Stimulated activated naive B cell treated with anti-CD40 and anti-IgM and Interleukin-4, amounts not matched to agents 10 μg/mL and 1 μg/mL and 100 μg/mL, for 72 hours (primary cell): Measurements from ENCODE around the gene TSPAN14.

Source experiments
- ATAC-seq, 2 donors: fragments of 150-1000 bp; cut with Tn5 transposase; replicated peaks; 2 replicates each; pipeline ENCODE4 v1.10.0; 2021; ENCODE audit warnings: moderate library complexity in 1 of 2
- DNase-seq: peaks from one replicate; pipeline ENCODE4 v3.0.0; 2021
- H3K27ac Mint-ChIP-seq: one replicate; pipeline ENCODE4 v1.8.0; 2022; ENCODE audit warnings: mild to moderate bottlenecking, mixed read lengths
- H3K27me3 Mint-ChIP-seq, 2 donors: one replicate each; pipeline ENCODE4 v1.8.0; 2022; ENCODE audit warnings: mixed read lengths in 2 of 2
- H3K36me3 Mint-ChIP-seq, 2 donors: one replicate each; pipeline ENCODE4 v1.8.0; 2022; ENCODE audit warnings: mixed read lengths in 2 of 2, mild to moderate bottlenecking in 1 of 2
- H3K4me1 Mint-ChIP-seq, 2 donors: one replicate each; pipeline ENCODE4 v1.8.0; 2022; ENCODE audit warnings: mixed read lengths in 2 of 2, mild to moderate bottlenecking in 1 of 2
- H3K4me3 Mint-ChIP-seq, 2 donors: one replicate each; pipeline ENCODE4 v1.8.0; 2022; ENCODE audit warnings: mild to moderate bottlenecking in 2 of 2, mixed read lengths in 2 of 2, moderate library complexity in 1 of 2
- H3K9me3 Mint-ChIP-seq, 2 donors: one replicate each; pipeline ENCODE4 v1.8.0; 2022; ENCODE audit warnings: mixed read lengths in 2 of 2, mild to moderate bottlenecking in 1 of 2

Gene TSPAN14

GRCh38 chr10:80500572-80501380, 46.7 kb downstream of the TSPAN14 start:
- DNase-seq (peak; percentile 60), ATAC-seq (peak; percentile 84 to 88)
- peaks cover 8 to 19% of the 10 kb centered on the region in 2 donors for H3K36me3 Mint-ChIP-seq

GRCh38 chr10:80501381-80501912, 47.3 kb downstream of the TSPAN14 start:
- DNase-seq (no peak), ATAC-seq (no peak)
- Mint-ChIP-seq H3K4me3 (no peak overlapping the region), H3K36me3 (peaks cover 5 to 15% of the 10 kb centered on the region in 2 donors), H3K27me3 (no peaks in the 10 kb centered on the region), H3K9me3 (peaks cover 0 to 6% of the 10 kb centered on the region in 2 donors), H3K4me1 (peaks cover 67 to 83% of the 10 kb centered on the region in 2 donors), H3K27ac (no peak overlapping the region)

More at GRCh38 chr10:80500572-80501380, 46.7 kb downstream of the TSPAN14 start:
- H3K9me3 Mint-ChIP-seq: peaks cover 0 to 9% of the 10 kb centered on the region in 2 donors
- peak overlapping the region; percentile 45 to 67 for H3K4me3 Mint-ChIP-seq
- H3K4me1 Mint-ChIP-seq: peaks cover 67 to 83% of the 10 kb centered on the region in 2 donors
- H3K27ac Mint-ChIP-seq: peak overlapping the region; percentile 81
- no peaks in the 10 kb centered on the region for H3K27me3 Mint-ChIP-seq

- H3K36me3 Mint-ChIP-seq: peaks cover 0 to 9% of the 10 kb centered on the region in 2 donors
- H3K27me3 Mint-ChIP-seq: no peaks in the 10 kb centered on the region
- no peak overlapping the region for H3K4me3 Mint-ChIP-seq
- H3K9me3 Mint-ChIP-seq: peaks cover 0 to under 1% of the 10 kb centered on the region in 2 donors
- no peak for ATAC-seq
- DNase-seq: no peak
- H3K27ac Mint-ChIP-seq: no peak overlapping the region
- peaks cover 67 to 83% of the 10 kb centered on the region in 2 donors for H3K4me1 Mint-ChIP-seq
Observed at GRCh38 chr10:80501913-80502521, 47.9 kb downstream of the TSPAN14 start.

GRCh38 chr10:80502621-80503583, 48.8 kb downstream of the TSPAN14 start:
- Mint-ChIP-seq H3K36me3 (peaks cover 0 to 8% of the 10 kb centered on the region in 2 donors), H3K9me3 (no peaks in the 10 kb centered on the region), H3K27me3 (no peaks in the 10 kb centered on the region), H3K4me1 (peaks cover 67 to 78% of the 10 kb centered on the region in 2 donors), H3K27ac (peak overlapping the region; percentile 76), H3K4me3 (no peak overlapping the region)
- DNase-seq: no peak
- no peak for ATAC-seq

GRCh38 chr10:80503584-80504157, 49.6 kb downstream of the TSPAN14 start:
- DNase-seq (no peak), ATAC-seq (no peak)
- H3K9me3 Mint-ChIP-seq: no peaks in the 10 kb centered on the region
- peak overlapping the region; percentile 15 for H3K27ac Mint-ChIP-seq
- H3K4me1 Mint-ChIP-seq: peaks cover 61 to 70% of the 10 kb centered on the region in 2 donors
- H3K4me3 Mint-ChIP-seq: no peak overlapping the region
- H3K27me3 Mint-ChIP-seq: no peaks in the 10 kb centered on the region
- peaks cover 0 to 10% of the 10 kb centered on the region in 2 donors for H3K36me3 Mint-ChIP-seq

GRCh38 chr10:80504158-80504811, 50.2 kb downstream of the TSPAN14 start:
- no peak for DNase-seq
- Mint-ChIP-seq H3K36me3 (peaks cover 0 to 10% of the 10 kb centered on the region in 2 donors), H3K4me1 (peaks cover 55 to 64% of the 10 kb centered on the region in 2 donors), H3K27me3 (no peaks in the 10 kb centered on the region), H3K4me3 (no peak overlapping the region), H3K27ac (peak overlapping the region; percentile 15), H3K9me3 (no peaks in the 10 kb centered on the region)
- ATAC-seq: peak; percentile 44 to 51

- Mint-ChIP-seq H3K4me3 (no peak overlapping the region), H3K27ac (no peak overlapping the region)
- ATAC-seq: no peak
Observed at GRCh38 chr10:80504897-80505465, 50.9 kb downstream of the TSPAN14 start.

GRCh38 chr10:80506189-80506575, 52.1 kb downstream of the TSPAN14 start:
- H3K27ac Mint-ChIP-seq: no peak overlapping the region
- peaks cover 42 to 49% of the 10 kb centered on the region in 2 donors for H3K4me1 Mint-ChIP-seq
- H3K27me3 Mint-ChIP-seq: no peaks in the 10 kb centered on the region
- H3K36me3 Mint-ChIP-seq: peaks cover 6 to 20% of the 10 kb centered on the region in 2 donors
- H3K4me3 Mint-ChIP-seq: no peak overlapping the region
- H3K9me3 Mint-ChIP-seq: no peaks in the 10 kb centered on the region
- DNase-seq: no peak
- no peak for ATAC-seq

More at GRCh38 chr10:80504897-80505465, 50.9 kb downstream of the TSPAN14 start:
- DNase-seq: no peak
- Mint-ChIP-seq H3K9me3 (no peaks in the 10 kb centered on the region), H3K36me3 (peaks cover 5 to 15% of the 10 kb centered on the region in 2 donors), H3K27me3 (no peaks in the 10 kb centered on the region), H3K4me1 (peaks cover 48 to 57% of the 10 kb centered on the region in 2 donors)

GRCh38 chr10:80506836-80507487, 52.9 kb downstream of the TSPAN14 start:
- H3K27ac Mint-ChIP-seq: no peak overlapping the region
- ATAC-seq (no peak), DNase-seq (no peak)
- peaks cover 10 to 16% of the 10 kb centered on the region in 2 donors for H3K36me3 Mint-ChIP-seq
- H3K9me3 Mint-ChIP-seq: no peaks in the 10 kb centered on the region
- no peak overlapping the region for H3K4me3 Mint-ChIP-seq
- H3K27me3 Mint-ChIP-seq: no peaks in the 10 kb centered on the region
- peaks cover 36 to 46% of the 10 kb centered on the region in 2 donors for H3K4me1 Mint-ChIP-seq

GRCh38 chr10:80509108-80509402, 54.9 kb downstream of the TSPAN14 start:
- Mint-ChIP-seq H3K27ac (no peak overlapping the region), H3K36me3 (peaks cover 14 to 29% of the 10 kb centered on the region in 2 donors), H3K27me3 (no peaks in the 10 kb centered on the region), H3K9me3 (no peaks in the 10 kb centered on the region), H3K4me3 (no peak overlapping the region), H3K4me1 (peaks cover 15 to 25% of the 10 kb centered on the region in 2 donors)
- DNase-seq: no peak
- ATAC-seq: no peak

- H3K27ac Mint-ChIP-seq: peak overlapping the region; percentile 56
- ATAC-seq: no peak
- H3K36me3 Mint-ChIP-seq: peaks cover 19 to 34% of the 10 kb centered on the region in 2 donors
- no peak for DNase-seq
- no peak overlapping the region for H3K4me3 Mint-ChIP-seq
- no peaks in the 10 kb centered on the region for H3K27me3 Mint-ChIP-seq
- H3K4me1 Mint-ChIP-seq: peaks cover 11 to 20% of the 10 kb centered on the region in 2 donors
- H3K9me3 Mint-ChIP-seq: no peaks in the 10 kb centered on the region
Observed at GRCh38 chr10:80509403-80510161, 55.5 kb downstream of the TSPAN14 start.

GRCh38 chr10:80512031-80512526, 58.0 kb downstream of the TSPAN14 start:
- H3K9me3 Mint-ChIP-seq: no peaks in the 10 kb centered on the region
- H3K27ac Mint-ChIP-seq: no peak overlapping the region
- no peak for DNase-seq
- no peak overlapping the region for H3K4me3 Mint-ChIP-seq
- no peaks in the 10 kb centered on the region for H3K27me3 Mint-ChIP-seq
- H3K36me3 Mint-ChIP-seq: peaks cover 30 to 48% of the 10 kb centered on the region in 2 donors
- no peak for ATAC-seq
- H3K4me1 Mint-ChIP-seq: peaks cover 5 to 20% of the 10 kb centered on the region in 2 donors
